GOT3 (cell line): Measurements from ENCODE around the gene VCAM1.
"Not testable (repeated sequence)": the region's sequence is repeated elsewhere in the genome, so short reads cannot be mapped to it uniquely, and the experiment has no call there.

Source experiments
- DNase-seq: peaks from one replicate; lab custom pipeline; 2025; ENCODE audit warnings: mixed read lengths; lab: John Stamatoyannopoulos, UW

The VCAM1 gene

DNA sequence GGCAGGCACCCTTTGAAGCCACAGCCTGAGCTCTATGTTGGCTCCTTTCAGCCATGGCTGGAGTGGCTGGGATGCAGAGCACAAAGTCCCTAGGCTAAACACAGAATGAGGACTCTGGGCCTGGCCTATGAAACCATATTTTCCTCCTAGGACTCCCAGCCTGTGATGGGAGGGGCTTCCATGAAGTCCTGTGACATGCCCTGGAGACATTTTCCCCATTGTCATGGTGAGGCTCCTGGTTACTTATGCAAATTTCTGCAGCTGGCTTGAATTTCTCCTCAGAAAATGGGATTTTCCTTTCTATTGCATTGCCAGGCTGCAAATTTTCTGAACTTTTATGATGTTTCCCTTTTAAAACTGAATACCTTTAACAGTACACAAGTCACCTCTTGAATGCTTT is 61.3 kb downstream of the VCAM1 start:
- DNase-seq = no peak

DNA sequence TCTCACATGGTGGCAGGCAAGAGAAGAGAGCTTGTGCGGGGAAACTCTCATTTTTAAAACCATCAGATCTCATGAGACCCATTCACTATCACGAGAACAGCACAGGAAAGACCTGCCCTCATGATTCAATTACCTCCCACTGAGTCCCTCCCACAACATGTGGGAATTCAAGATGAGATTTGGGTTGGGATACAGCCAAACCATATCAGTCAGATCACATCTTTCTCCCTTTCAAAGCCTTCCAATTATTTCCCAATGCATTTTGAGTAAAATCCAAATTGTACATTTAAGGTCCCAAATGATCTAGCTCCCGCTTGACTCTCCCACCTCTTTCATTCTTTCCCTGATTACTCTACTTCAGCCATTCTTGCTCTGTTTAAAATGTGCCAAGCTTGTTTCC is 62.2 kb downstream of the VCAM1 start:
- not testable (repeated sequence) for DNase-seq

DNA sequence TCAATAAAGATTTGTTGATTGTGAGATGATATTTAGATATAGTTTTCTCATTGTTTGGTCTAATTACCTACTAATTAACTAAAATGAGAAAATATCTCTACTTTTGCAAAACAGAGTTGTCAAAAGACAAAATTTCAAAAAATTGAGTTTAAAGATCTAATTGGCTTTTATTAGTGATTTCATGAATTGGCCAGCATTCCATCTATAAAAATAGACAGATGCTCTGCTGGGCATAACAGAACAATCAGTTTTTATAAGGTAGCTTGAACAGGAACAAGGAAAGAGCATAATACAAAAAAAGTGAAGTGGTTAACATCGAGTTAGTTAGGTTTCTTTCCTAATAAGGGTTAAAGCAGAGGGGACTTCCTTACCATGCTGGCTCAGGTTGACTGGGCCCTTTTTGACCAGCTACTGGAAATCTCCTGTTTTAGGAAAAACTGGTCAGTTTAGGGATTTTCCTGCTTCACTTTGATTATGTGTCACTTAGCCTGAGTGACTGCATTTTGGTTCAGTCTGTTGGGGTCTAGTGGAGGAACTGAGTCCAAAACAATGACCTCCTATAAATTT is 63.0 kb downstream of the VCAM1 start:
- no peak for DNase-seq

DNA sequence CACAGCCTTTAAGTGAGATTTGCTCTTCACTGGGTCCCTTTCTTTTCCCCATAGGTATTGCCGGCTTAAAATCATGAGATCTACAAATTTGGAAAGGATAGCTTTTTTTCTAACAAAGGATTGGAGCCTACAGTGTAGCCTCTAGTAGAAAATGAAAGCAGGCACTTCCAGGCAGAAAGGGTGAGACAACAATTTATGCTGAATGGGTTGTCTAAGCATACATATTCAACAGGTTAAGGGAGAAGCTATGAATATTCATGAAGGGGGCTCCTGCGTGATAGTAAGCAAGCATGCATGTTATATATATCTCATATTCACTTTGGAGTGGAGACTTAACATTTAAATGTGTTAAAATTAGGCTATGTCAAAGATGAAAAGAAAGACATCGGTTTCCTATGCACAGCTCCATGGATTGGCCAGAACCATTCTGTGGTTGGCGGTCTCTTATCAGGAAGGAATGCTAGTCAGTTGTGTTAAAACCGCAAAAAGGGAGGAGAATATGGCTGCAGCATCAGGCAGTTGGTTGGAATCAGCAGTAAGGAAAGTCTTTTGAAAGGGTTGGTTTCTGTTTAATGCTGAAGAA is 66.0 kb downstream of the VCAM1 start:
- DNase-seq = no peak

DNA sequence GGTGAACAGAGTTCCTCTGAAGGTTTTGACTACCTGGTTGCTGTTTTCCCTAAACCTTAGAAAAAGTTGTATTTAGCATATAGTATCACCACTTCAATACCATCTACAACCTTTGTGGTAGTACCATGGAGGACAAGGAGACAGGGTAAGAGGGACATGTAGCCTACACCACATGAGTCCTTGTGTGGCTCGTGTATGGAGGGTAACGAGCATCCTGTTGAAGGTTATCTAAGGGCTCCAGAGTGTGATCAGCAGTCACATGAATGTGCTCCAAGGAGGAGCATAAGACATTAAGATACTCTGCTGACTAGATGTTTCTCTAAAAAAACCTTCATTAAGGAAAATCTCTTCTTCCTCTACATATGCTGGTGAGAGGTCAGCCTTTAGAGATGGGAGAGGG is 67.3 kb downstream of the VCAM1 start:
- DNase-seq = no peak
